Stimulated activated CD4-positive, alpha-beta T cell treated with anti-CD3 and anti-CD28 coated beads, Interleukin-4, amount 100 ng/mL, for 24 hours (primary cell): ENCODE measurements around the gene RPS27.

Experiments used
- DNase-seq: peaks from one replicate; pipeline ENCODE4 v3.0.0-alpha.2; 2020

The RPS27 gene

GRCh38 chr1:153990468-153991150 lies at the start of gene RPS27:
Gene RPS27, plus strand, starts transcription at chr1:153990762. Its CDS starts 35 bp downstream, at chr1:153990797.
- DNase-seq, result peak; percentile 91

- DNase-seq, result no peak
Measured at GRCh38 chr1:153941826-153942725, 48.5 kb upstream of the RPS27 start.

GRCh38 chr1:153942766-153943549 lies 47.6 kb upstream of the RPS27 start:
- DNase-seq, result no peak

- DNase-seq, result no peak
Measured at GRCh38 chr1:153944005-153944826, 46.3 kb upstream of the RPS27 start.

GRCh38 chr1:153944827-153945117 lies 45.8 kb upstream of the RPS27 start:
- DNase-seq, result no peak

DNA sequence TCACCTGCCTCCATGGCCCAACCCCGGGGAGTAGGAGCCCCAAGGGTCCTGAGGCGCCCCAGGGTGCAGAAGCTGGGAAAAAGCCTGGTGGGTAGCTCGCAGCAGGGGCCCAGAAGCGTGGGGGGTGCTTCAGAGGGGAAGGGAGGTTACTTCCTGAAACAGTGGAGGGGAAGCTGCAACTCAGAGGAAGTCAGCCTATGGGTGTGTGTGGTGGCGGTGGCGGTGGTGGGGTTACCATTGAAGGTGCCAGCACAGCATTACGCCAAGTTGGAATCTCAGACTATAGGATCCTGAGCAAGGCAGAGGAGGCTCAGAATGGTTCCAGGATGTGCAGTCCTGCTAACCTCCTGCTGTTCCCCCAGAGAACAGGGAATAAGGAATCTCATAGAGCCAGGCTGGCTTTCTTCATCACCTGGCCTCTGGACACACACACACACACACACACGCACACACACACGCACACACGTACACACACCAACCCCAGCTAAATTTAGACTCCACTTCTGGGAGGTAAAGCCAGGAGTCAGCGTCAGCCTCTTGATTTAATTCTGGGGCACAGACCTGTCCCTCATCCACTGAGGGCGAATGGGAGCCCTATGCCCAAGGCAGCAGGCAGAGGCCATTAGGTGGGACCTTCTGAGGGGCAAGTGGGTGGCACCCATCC lies 45.3 kb upstream of the RPS27 start:
- DNase-seq, result peak; percentile 74

DNA sequence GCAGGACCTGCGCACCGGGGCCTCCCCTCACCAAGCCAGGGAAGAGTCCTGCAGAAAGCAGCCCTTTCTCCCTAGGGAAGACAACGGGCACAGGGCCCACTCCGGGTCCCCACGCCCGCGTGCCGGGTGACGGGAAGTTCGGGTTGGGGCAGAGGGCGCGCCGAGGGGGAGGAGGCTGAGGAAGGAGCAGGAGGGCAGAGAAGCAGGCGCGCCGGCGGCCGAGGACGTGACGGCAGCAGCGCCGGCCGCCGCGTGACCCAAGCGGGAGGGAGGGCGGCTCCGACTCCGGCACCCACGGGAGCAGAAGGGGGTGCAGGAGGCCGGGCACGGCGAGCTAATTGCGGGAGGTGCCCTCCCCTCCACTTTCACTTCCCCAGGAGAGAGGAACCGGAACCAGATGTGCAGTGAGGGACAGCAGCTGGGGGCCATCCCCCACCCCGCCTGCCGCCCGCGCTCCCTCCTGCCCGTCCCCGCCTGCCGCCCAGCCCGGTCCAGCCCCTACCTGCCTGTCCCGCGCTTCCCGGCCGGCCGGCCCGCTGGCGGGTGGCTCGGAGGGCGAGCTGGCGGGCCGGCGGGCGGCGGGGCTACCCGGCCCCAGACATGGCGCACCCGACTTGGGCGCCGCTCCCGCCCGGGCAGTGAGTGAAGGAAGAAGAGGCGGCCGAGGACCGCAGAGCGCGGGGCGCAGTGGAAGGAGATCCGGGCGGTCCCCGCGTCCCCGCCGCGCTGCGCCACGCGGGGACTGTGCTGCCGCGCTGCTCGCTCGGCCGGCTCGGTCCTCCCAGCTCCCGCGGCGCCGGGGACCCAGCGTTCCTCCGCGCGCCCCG lies 44.6 kb upstream of the RPS27 start:
- DNase-seq, result peak; percentile 68

DNA sequence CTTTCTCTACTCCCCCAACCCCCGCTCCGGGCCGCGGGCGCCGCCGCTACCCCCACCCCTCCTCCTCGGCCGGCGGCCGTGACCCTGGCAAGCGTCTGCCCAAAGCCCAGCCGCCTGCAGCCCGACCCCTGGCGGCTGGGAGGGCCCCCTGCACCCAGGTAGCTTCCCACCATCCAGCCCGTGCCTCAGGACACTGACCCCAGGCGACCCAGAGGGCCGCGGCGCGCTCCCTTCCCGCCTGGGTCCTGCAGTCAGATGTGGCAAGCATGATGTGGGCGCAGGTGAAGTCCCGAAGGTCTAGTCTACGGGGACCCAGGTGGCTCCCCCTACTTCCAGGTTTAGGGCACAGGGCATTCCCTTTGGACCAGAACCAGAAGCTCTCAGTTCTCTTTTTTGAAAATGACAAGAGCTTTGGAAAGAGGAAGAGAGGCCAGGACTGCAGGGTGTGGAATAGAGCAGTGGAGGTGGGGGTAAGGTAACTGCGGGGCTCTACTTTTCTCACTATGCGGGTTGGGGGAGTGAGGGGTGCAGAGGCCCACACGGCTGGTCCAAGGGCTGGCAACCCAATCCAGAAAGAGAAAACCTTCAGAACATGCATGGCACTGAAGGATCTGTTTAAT lies 43.8 kb upstream of the RPS27 start, which contains the start of gene DENND4B:
DENND4B (minus strand) TSS at position 97 of the 620 bp plus-strand sequence. CDS start 2,344 bp downstream, outside the sequence.
- peak; percentile 79 for DNase-seq

DNA sequence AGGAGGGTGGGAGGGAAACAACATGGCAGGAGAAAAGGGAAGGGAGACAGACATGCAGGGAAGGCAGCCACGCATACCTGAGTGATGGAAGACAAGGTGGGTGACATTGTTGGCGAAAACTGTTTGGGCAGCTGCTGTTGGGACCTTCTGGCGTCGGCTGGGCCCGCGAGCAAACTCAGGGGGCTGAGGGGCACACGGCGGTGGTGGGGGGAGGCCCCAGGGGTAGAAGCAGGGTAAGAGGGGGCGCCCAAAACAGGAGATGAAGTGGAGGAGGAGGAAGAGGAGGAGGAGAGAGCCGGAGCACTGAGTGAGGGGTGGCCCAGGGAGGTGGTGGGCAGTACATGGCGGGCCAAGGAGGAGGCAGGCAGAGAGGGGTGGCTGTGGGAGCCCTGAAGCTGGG lies 39.4 kb upstream of the RPS27 start:
- no peak for DNase-seq

- no peak for DNase-seq
Measured at GRCh38 chr1:153951801-153952200, 38.8 kb upstream of the RPS27 start.

GRCh38 chr1:153953859-153954365 lies 36.6 kb upstream of the RPS27 start:
- no peak for DNase-seq

- DNase-seq, result no peak
Measured at GRCh38 chr1:153954826-153955225, 35.7 kb upstream of the RPS27 start.

- no peak for DNase-seq
Measured at GRCh38 chr1:153956997-153957715, 33.4 kb upstream of the RPS27 start.

- peak; percentile 49 for DNase-seq
Measured at GRCh38 chr1:153957744-153958110, 32.8 kb upstream of the RPS27 start.

GRCh38 chr1:153958111-153958960 lies 32.2 kb upstream of the RPS27 start, which contains the start of gene CRTC2:
Gene CRTC2, minus strand, starts transcription at chr1:153958612. Its CDS starts 115 bp downstream, at chr1:153958497.
- DNase-seq, result peak; percentile 98

DNA sequence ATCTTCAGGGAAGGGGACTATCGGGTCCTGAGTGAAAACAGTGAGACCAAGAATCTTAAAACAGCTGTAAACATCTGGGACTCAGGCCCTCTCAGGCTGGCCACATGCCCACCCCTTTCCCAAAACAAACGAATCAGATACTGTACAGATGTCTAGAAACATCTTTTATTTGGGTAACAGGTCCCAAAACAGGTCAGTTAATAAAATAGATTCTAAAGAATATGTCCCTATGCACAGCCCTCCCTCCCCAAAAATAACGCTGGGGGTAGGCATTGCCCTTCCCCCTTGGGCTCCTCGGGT lies 31.7 kb upstream of the RPS27 start:
- no peak for DNase-seq

DNA sequence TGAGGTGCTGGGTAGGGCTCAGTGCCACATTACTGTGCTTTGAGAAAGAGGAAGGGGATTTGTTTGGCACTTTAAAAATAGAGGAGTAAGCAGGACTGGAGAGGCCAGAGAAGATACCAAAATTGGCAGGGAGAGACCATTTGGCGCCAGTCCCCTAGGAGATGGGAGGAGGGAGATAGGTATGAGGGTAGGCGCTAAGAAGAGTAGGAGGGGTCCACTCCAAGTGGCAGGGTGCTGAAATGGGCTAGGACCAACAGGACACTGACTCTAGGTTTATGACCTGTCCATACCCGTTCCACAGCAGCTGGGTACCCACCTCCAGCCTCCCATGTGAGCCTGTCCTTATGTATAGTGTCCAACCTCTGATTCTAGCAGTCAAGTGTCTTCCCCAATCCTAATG lies 31.1 kb upstream of the RPS27 start:
- no peak for DNase-seq

DNA sequence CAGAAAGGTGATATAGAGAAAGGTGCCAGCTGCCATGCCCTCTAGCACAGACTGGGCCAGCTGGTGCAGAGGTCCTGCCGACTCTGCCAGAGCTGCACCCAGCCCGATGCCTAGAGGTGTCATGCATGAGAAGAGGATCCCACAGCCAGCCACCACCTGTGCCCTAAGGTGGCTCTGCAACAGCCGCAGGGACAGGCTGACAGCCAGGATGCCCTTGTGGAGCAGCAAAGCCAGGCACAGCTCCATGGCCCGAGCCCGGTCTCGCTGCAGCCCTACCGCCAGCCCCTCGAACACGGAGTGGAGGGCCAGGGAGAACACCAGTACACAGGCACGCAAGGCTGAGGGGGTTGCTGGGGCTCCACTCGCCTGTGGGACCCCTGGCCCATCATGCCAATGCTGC lies 30.4 kb upstream of the RPS27 start:
- DNase-seq, result no peak

DNA sequence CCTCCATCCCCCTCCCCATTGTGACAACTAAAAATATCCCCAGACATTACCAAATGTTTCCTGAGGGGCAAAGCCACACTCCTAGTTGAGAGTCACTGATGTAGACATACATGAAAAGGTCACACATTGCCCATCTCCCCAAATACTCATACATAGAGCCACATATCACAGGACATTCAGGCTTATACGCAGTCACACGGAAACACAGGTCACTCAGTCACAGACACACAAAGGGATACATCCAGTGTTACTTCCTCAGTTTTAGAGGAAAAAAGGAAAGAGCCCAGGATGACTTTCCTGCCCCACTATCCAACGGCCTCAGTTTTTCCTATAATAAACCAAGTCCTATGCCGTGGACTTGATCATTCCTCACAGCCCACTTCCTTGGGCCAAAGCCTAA lies 29.1 kb upstream of the RPS27 start:
- DNase-seq, result no peak
